Caco-2 (cell line): ENCODE data around the gene PDIA4. TPM values are rescaled to one million over a fixed set of nuclear protein-coding genes. Genes with fewer than 3 reads are reported as not detected.
"Not testable (repeated sequence)": the region's sequence is repeated elsewhere in the genome, so short reads cannot be mapped to it uniquely, and the experiment has no call there.

Experiments used
- BruUV-seq: library from RNA; stranded (reverse); fragments of 400-500 nt; replicated peaks from 2 replicates; lab custom pipeline; 2021; lab: Mats Ljungman, UMichigan
- CTCF ChIA-PET: fragments of 300-600 bp; sonication (Branson Sonifier 250); formaldehyde crosslinking; loops from one replicate; lab custom pipeline; 2022; ENCODE audit warnings: antibody characterized with exemption; lab: Charles Lee
- POLR2A ChIA-PET: fragments of 300-600 bp; sonication (Branson Sonifier 250); formaldehyde crosslinking; loops from one replicate; lab custom pipeline; 2022; ENCODE audit warnings: antibody characterized with exemption; lab: Charles Lee
- DNase-seq, 2 experiments: peaks; one replicate each; pipeline versions ENCODE4 v3.0.0 to v3.0.0-alpha.2; 2020 to 2022
- H3K27me3 ChIP-seq: replicated peaks from 2 replicates; pipeline ENCODE4 v1.6.0; 2011; ENCODE audit warnings: low read length; ENCODE audit not compliant: control insufficient read depth, insufficient read depth
- H3K36me3 ChIP-seq: 2 replicates; pipeline ENCODE4 v1.5.1; 2011; ENCODE audit warnings: low read length; ENCODE audit not compliant: control insufficient read depth, insufficient read depth
- H3K4me1 ChIP-seq: fragments of 250-450 bp; sonication (Bioruptor Pico); 2 replicates; pipeline ENCODE4 v1.5.1; 2020; ENCODE audit warnings: mild to moderate bottlenecking
- H3K4me3 ChIP-seq: 2 replicates; pipeline ENCODE4 v1.5.1; 2011; ENCODE audit warnings: low read depth, mild to moderate bottlenecking, control low read depth, low read length
- H3K9me3 ChIP-seq: fragments of 250-450 bp; sonication (Bioruptor Pico); 2 replicates; pipeline ENCODE4 v1.5.1; 2020; ENCODE audit warnings: mild to moderate bottlenecking, moderate library complexity
- H3K27ac Mint-ChIP-seq: one replicate; pipeline ENCODE4 v1.8.0; 2022; ENCODE audit warnings: mixed read lengths; ENCODE audit not compliant: unreplicated experiment
- H3K27me3 Mint-ChIP-seq: one replicate; pipeline ENCODE4 v1.8.0; 2022; ENCODE audit warnings: mixed read lengths; ENCODE audit not compliant: insufficient read depth, unreplicated experiment
- H3K36me3 Mint-ChIP-seq: one replicate; pipeline ENCODE4 v1.8.0; 2022; ENCODE audit warnings: mild to moderate bottlenecking, mixed read lengths; ENCODE audit not compliant: insufficient read depth, unreplicated experiment
- H3K4me1 Mint-ChIP-seq: one replicate; pipeline ENCODE4 v1.8.0; 2022; ENCODE audit warnings: low read depth, mixed read lengths; ENCODE audit not compliant: unreplicated experiment
- H3K4me3 Mint-ChIP-seq: one replicate; pipeline ENCODE4 v1.8.0; 2022; ENCODE audit warnings: mild to moderate bottlenecking, moderate library complexity, mixed read lengths; ENCODE audit not compliant: unreplicated experiment
- H3K9me3 Mint-ChIP-seq: one replicate; pipeline ENCODE4 v1.8.0; 2022; ENCODE audit warnings: mixed read lengths; ENCODE audit not compliant: unreplicated experiment
- CTCF ChIP-seq, 2 experiments: fragments of 200-600 bp in 1 of 2; IDR thresholded peaks; 1 replicate in 1 of 2; 2 replicates in 1 of 2; pipeline versions ENCODE4 v1.5.1 to v1.8.0; 2011 to 2022; ENCODE audit warnings: antibody characterized with exemption in 1 of 2, control low read depth in 1 of 2, inconsistent platforms in 1 of 2, low read depth in 1 of 2, low read length in 1 of 2, mild to moderate bottlenecking in 1 of 2, moderate library complexity in 1 of 2; ENCODE audit not compliant: insufficient read depth in 1 of 2, severe bottlenecking in 1 of 2, unreplicated experiment in 1 of 2
- intact Hi-C: fragments of 100-400 bp; cut with micrococcal nuclease; formaldehyde crosslinking; loops from one replicate; pipeline ENCODE4 v1.10.0; 2022; ENCODE audit not compliant: unreplicated experiment
- total RNA-seq: library from RNA; stranded (reverse); gene quantifications from 2 replicates; pipeline ENCODE4 v1.2.3, GENCODE V29; 2022

Gene PDIA4
- total RNA-seq, 1 experiment from 2014 or later, result 197 TPM

GRCh38 chr7:149014309-149014708, 14.0 kb downstream of the PDIA4 start:
- no peaks in the 10 kb centered on the region for H3K4me1 ChIP-seq
- Mint-ChIP-seq H3K4me3 (no peak overlapping the region), H3K27me3 (no peaks in the 10 kb centered on the region), H3K36me3 (peaks cover 58% of the 10 kb centered on the region), H3K9me3 (no peaks in the 10 kb centered on the region), H3K27ac (no peak overlapping the region), H3K4me1 (no peaks in the 10 kb centered on the region)
- no peak for DNase-seq
- POLR2A ChIA-PET, result no interaction called here
- H3K4me3 ChIP-seq, result no peak overlapping the region
- BruUV-seq, result no TSS peak
- H3K36me3 ChIP-seq, result peaks cover 6% of the 10 kb centered on the region
- H3K9me3 ChIP-seq, result no peaks in the 10 kb centered on the region
- CTCF ChIA-PET, result no interaction called here
- intact Hi-C loops, result no loop called here
- no peaks in the 10 kb centered on the region for H3K27me3 ChIP-seq
- no peak for TF ChIP-seq CTCF (IDR thresholded peaks at IDR 0.05; ENCODE audit: insufficient read depth in 1 of 2, low read depth in 1 of 2, low read length in 1 of 2, severe bottlenecking in 1 of 2, unreplicated experiment in 1 of 2)

GRCh38 chr7:149013876-149014275, 14.4 kb downstream of the PDIA4 start:
- peaks cover 58% of the 10 kb centered on the region for H3K36me3 Mint-ChIP-seq
- no peaks in the 10 kb centered on the region for H3K9me3 ChIP-seq
- BruUV-seq, result no TSS peak
- H3K27ac Mint-ChIP-seq, result no peak overlapping the region
- DNase-seq, result no peak
- H3K4me3 Mint-ChIP-seq, result no peak overlapping the region
- ChIA-PET CTCF (no interaction called here), POLR2A (interaction anchor here (0.5 kb wide), 1 partner anchor 10 kb away, joined by 9 read pairs; no protein-coding TSS in a partner anchor)
- H3K9me3 Mint-ChIP-seq, result no peaks in the 10 kb centered on the region
- H3K4me1 ChIP-seq, result no peaks in the 10 kb centered on the region
- H3K4me3 ChIP-seq, result no peak overlapping the region
- H3K4me1 Mint-ChIP-seq, result no peaks in the 10 kb centered on the region
- no peaks in the 10 kb centered on the region for H3K27me3 ChIP-seq
- intact Hi-C loops, result no loop called here
- TF ChIP-seq CTCF (IDR thresholded peaks at IDR 0.05; ENCODE audit: insufficient read depth in 1 of 2, low read depth in 1 of 2, low read length in 1 of 2, severe bottlenecking in 1 of 2, unreplicated experiment in 1 of 2), result no peak
- H3K36me3 ChIP-seq, result peaks cover 6% of the 10 kb centered on the region
- no peaks in the 10 kb centered on the region for H3K27me3 Mint-ChIP-seq

- H3K4me3 Mint-ChIP-seq, H3K4me3 ChIP-seq, H3K9me3 Mint-ChIP-seq, H3K4me1 Mint-ChIP-seq, H3K27me3 ChIP-seq, POLR2A ChIA-PET, DNase-seq, H3K9me3 ChIP-seq, CTCF ChIA-PET, H3K36me3 ChIP-seq, BruUV-seq, intact Hi-C loops, H3K27me3 Mint-ChIP-seq, H3K27ac Mint-ChIP-seq, H3K4me1 ChIP-seq: not testable (repeated sequence)
- H3K36me3 Mint-ChIP-seq, result peaks cover 65% of the 10 kb centered on the region
Observed at GRCh38 chr7:149012730-149013129, 15.6 kb downstream of the PDIA4 start.

GRCh38 chr7:149011491-149011890, 16.8 kb downstream of the PDIA4 start:
- no peak overlapping the region for H3K27ac Mint-ChIP-seq
- H3K4me1 Mint-ChIP-seq, result no peaks in the 10 kb centered on the region
- Histone ChIP-seq H3K4me3 (no peak overlapping the region), H3K27me3 (no peaks in the 10 kb centered on the region), H3K9me3 (no peaks in the 10 kb centered on the region), H3K4me1 (no peaks in the 10 kb centered on the region), H3K36me3 (peaks cover 9% of the 10 kb centered on the region)
- H3K9me3 Mint-ChIP-seq, result no peaks in the 10 kb centered on the region
- ChIA-PET CTCF (no interaction called here), POLR2A (no interaction called here)
- peaks cover 69% of the 10 kb centered on the region for H3K36me3 Mint-ChIP-seq
- H3K27me3 Mint-ChIP-seq, result no peaks in the 10 kb centered on the region
- intact Hi-C loops, result no loop called here
- BruUV-seq, result no TSS peak
- no peak for DNase-seq
- TF ChIP-seq CTCF (IDR thresholded peaks at IDR 0.05; ENCODE audit: insufficient read depth in 1 of 2, low read depth in 1 of 2, low read length in 1 of 2, severe bottlenecking in 1 of 2, unreplicated experiment in 1 of 2), result no peak
- no peak overlapping the region for H3K4me3 Mint-ChIP-seq
